ENCODE data around the gene SARS2. TPM values are rescaled to one million over a fixed set of nuclear protein-coding genes. Genes with fewer than 3 reads are reported as not detected.
"Not testable (repeated sequence)": the region's sequence is repeated elsewhere in the genome, so short reads cannot be mapped to it uniquely, and the experiment has no call there.

SARS2 gene
- total RNA-seq, 2 donors from 2014 or later, result 8.2 to 9.5 TPM

DNA sequence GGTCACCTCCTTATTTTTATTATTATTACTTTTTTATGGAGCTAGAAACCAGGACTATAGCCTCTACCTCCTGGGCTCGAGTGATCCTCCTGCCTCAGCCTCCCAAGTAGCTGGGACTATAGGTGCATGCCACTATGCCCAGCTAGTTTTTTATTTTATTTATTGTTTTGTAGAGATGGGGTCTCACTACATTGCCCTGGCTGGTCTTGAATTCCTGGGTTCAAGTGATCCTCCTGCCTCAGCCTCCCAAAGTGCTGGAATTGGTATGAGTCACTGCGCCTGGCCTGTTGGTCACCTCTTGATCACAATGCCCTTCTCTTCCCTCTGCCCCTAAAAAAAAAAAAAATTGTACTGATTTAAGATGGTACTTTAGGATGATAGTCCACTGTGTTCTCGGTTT is 20.6 kb upstream of the SARS2 start:
- DNase-seq (ENCODE audit: low spot score), result peak; percentile 9
- intact Hi-C loops (cut with DNase I), result no loop called here

- peak; percentile 95 for DNase-seq (ENCODE audit: low spot score)
- intact Hi-C loops (cut with DNase I), result no loop called here
Measured at GRCh38 chr19:38949580-38950367, 19.2 kb upstream of the SARS2 start.

GRCh38 chr19:38946229-38947010 is 15.9 kb upstream of the SARS2 start:
- peak; percentile 75 for DNase-seq (ENCODE audit: low spot score)
- intact Hi-C loops (cut with DNase I), result no loop called here

GRCh38 chr19:38945562-38946228 is 15.1 kb upstream of the SARS2 start:
- peak; percentile 46 for DNase-seq (ENCODE audit: low spot score)
- intact Hi-C loops (cut with DNase I), result no loop called here

- intact Hi-C loops (cut with DNase I), result no loop called here
- DNase-seq (ENCODE audit: low spot score), result peak; percentile 66
Measured at GRCh38 chr19:38944981-38945506, 14.5 kb upstream of the SARS2 start.

DNA sequence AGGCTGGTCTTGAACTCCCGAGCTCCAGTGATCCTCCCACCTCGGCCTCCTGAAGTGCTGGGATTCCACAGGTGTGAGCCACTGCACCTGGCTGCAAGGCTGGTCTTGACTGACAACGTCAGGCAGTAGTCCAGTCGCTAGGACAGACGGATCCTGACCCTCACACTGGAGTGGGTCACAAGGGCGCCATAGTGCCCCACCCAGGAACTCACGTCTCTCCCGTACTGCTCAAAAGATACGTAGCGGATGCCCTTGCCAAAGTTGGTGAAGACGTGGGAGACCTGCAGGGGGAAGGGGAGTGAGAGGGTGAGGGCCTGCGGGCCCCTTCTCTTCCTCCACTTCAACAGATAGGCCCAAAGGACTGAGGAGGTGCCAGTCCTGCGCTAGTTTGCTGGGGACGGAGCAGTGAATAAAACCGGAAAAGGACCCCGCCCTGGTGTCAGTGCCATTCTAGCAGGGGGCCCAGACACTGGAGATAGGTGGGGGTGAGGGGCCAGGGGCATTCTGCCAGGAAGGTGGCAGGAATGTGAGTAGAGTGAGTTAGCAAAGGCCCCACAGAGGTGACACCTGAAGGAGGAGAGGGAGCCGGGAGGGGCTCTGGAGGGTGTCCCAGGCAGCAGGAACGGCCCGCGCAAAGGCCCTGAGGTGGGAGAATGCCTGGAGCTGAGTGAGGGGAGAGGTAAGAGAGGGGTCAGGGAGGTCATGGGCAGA is 12.1 kb upstream of the SARS2 start:
- intact Hi-C loops (cut with DNase I), result no loop called here
- peak; percentile 65 for DNase-seq (ENCODE audit: low spot score)

DNA sequence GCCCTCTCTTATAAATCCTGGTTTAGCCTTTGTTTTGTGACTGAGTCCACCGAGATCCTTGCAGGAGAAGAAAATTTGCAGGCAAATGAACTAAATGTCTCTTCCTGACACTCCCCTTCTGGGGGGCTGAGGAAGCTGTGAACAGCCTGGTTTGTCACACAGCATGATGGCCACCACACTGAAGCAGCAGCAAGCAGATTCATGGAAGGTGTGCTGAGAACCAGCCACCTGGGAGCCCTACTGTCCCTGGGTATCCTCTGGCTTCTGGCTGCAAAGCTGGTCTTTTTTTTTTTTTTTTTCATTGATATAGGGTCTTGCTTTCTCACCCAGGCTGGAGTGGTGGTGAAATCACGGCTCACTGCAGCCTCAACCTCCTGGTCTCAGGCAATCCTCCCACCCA is 11.4 kb upstream of the SARS2 start:
- no peak for DNase-seq (ENCODE audit: low spot score)
- intact Hi-C loops (cut with DNase I), result no loop called here

DNA sequence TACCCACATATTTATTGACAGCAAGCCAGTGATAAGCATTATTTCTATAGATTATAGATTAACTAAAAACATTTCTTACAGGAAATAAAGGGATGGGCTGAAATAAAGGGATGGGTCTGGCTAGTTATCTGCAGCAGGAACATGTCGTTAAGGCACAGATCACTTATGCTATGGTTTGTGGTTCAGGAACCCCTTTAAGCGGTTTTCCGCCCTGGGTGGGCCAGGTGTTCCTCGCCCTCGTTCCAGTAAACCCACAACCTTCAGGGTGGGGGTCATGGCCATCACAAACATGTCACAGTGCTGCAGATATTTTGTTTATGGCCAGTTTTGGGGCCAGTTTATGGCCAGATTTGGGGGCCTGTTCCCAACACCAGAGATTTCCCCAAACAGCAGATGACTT is 10.9 kb upstream of the SARS2 start:
- intact Hi-C loops (cut with DNase I), result not testable (repeated sequence)
- peak; percentile 10 for DNase-seq (ENCODE audit: low spot score)

- intact Hi-C loops (cut with DNase I), result no loop called here
- no peak for DNase-seq (ENCODE audit: low spot score)
Measured at GRCh38 chr19:38939957-38940356, 9.4 kb upstream of the SARS2 start.

- intact Hi-C loops (cut with DNase I), result no loop called here
- peak; percentile 12 for DNase-seq (ENCODE audit: low spot score)
Measured at GRCh38 chr19:38933544-38933943, 3.0 kb upstream of the SARS2 start.

DNA sequence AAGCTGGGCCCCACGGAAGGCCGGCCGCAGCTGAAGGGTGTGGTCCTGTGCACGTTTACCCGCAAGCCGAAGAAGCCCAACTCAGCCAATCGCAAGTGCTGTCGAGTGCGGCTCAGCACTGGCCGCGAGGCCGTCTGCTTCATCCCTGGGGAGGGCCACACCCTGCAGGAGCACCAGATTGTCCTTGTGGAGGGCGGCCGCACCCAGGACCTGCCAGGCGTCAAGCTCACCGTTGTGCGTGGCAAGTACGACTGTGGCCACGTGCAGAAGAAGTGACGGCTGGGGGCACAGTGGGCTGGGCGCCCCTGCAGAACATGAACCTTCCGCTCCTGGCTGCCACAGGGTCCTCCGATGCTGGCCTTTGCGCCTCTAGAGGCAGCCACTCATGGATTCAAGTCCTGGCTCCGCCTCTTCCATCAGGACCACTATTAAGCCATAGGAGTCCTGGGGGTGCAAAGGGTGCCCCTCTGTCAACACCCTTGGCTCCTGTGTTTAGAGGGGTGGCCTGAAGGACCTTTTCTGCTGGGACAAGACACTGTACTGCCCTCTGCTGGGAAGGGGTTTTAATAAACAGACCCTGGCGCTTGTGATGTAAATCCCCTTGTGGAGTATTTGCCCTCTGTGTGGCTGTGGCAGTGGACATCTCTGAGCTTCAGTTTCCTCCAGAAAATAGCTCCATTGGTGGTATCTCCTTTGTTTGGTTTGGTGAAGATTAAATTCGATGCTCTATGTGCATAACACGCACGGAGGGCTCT is 2.0 kb upstream of the SARS2 start:
- DNase-seq (ENCODE audit: low spot score), result peak; percentile 79
- intact Hi-C loops (cut with DNase I), result no loop called here

GRCh38 chr19:38931521-38931793 is 894 bp upstream of the SARS2 start:
- intact Hi-C loops (cut with DNase I), result no loop called here
- DNase-seq (ENCODE audit: low spot score), result no peak

GRCh38 chr19:38930776-38931520 is 385 bp upstream of the SARS2 start, which contains the start of gene MRPS12:
TSS of gene MRPS12 (plus strand) at chr19:38930944. CDS start at chr19:38931295, 351 bp downstream.
- DNase-seq (ENCODE audit: low spot score), result peak; percentile 99
- intact Hi-C loops (cut with DNase I), result no loop called here

DNA sequence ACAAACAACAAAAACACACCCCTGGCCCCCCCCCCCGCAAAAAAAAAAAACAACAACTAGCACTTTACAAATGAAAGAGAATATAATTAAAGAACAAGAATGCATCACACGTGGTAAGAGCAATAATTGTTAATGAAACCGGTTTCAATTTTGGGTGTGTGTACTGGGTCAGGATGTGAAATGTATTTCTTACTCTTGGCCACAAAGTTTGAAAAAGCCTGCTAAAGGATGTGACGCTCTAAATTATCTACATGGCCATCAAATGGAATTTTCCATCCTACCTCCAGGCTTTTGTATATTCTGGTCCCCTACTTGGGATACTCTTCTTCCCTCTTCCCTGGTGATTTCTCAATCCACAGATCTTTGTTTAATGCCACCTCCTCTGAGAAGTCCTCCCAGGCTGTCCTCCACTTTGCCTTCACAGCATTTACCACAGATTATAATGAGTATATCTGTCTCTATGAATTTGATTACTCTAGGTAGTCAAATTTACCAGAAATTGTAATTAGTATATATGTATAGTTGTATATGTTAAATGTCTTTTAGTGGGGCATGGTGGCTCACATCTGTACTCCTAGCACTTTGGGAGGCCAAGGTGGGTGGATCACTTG is 2.1 kb downstream of the SARS2 start:
- no peak for DNase-seq (ENCODE audit: low spot score)
- intact Hi-C loops (cut with DNase I), result no loop called here

GRCh38 chr19:38924388-38924787 is 6.2 kb downstream of the SARS2 start:
- DNase-seq (ENCODE audit: low spot score), result peak; percentile 28
- intact Hi-C loops (cut with DNase I), result loop anchor here in 1 of 2 donors (5.0 kb wide), 1 partner anchor 878 kb away; no protein-coding TSS in a partner anchor

- DNase-seq (ENCODE audit: low spot score), result peak; percentile 42
- intact Hi-C loops (cut with DNase I), result loop anchor here in 1 of 2 donors (5.0 kb wide), 1 partner anchor 880 kb away; no protein-coding TSS in a partner anchor
Measured at GRCh38 chr19:38922482-38922881, 8.1 kb downstream of the SARS2 start.
